GM19035 (cell line): ENCODE data around the gene ERN1.
"Not testable (repeated sequence)": the region's sequence is repeated elsewhere in the genome, so short reads cannot be mapped to it uniquely, and the experiment has no call there.

Experiments used
- ATAC-seq: cut with Tn5 transposase; IDR thresholded peaks from one replicate; pipeline ENCODE4 v1.9.1; 2021; ENCODE audit not compliant: unreplicated experiment

ERN1 gene

DNA sequence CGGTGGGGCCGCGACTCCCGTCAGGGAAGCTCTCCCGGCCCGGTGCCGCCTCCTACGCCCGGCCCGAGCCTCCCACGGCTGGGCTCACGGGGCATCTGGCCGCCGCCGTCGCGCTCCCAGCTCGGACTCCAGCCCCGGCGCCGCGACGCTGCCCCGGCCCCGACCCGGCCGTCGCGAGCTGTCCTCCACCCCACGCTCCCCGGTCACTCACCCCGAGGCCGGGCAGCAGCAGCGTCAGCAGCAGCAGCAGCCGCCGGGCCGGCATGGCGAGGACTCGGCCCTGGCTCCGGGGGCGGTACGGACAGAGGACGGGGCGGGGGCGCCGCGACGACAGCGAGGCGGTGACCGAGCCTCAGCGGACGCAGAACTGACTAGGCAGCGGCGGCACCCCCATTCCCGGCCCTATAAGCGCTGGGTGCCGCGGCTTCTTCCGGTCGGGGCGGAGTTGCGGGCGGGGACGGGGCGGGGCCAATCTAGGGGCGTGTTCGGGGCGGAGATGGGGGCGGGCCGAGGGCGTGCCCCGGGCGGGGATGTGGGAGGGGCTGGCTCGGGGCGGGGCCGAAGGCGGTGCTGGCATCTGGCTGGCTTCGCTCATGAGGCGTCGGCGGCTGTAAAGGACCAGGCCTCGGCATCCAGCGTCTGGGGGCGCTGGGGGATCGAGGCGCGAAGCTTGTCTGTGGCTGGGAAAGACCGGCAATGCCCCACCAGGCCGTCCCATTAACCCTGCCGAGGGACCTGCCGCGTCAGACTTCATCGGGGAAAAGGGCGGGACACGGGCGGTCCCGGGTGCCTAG is at the start of gene ERN1:
TSS of gene ERN1 (minus strand) at position 380 of the 794 bp plus-strand sequence. CDS start at position 265, 115 bp downstream.
- ATAC-seq, result peak; percentile 86

DNA sequence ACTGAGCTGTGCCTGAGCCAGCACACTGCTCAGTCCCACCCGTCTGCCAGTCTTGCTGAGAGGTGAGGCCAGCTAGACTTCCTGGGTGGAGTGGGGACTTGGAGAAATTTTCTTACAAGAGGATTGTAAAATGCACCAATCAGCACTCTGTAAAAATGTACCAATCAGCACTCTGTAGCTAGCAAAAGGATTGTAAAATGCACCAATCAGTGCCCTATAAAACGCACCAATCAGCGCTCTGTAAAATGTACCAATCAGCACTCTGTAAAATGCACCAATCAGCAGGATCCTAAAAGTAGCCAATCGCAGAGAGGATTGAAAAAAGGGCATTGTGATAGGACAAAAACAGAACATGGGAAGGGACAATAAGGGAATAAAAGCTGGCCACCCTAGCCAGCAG is 49.1 kb upstream of the ERN1 start:
- not testable (repeated sequence) for ATAC-seq

DNA sequence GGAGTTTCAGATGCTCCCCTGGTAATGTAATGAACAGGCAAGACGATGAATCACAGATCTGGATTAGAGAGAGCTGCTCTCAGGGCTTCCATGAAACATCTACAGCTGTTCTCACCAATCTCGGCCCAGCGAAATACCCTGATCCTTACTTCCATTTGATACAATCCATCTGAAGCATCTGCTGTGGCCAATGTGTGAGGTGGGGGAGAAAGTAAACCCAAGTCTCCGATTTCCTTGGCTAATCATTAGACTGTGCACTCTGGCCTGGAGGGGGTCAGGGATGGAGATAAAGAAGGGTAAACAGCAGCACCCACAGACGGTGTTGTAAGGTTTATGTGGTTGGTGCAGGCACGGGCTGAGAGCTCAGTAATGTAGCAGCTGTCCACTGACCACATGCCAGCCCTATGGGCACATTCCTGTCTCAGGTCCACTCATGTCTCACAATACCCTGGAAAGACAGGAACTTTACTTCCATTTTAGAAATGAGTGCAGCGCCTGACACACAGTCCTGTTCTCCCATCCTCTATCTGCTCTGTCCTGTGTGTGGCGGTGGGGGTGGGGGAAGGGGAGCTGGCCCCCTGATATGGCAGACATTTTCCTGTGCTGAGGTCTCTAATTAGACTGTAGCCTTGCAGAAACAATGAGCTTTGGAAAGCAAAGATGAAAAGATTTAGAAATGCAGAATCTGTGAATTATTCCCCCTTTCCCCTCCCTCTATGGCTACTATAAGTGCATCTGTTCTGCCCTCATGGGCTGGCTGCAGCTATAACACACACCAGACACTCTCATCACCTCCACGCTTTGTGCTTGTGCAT is 48.3 kb upstream of the ERN1 start:
- ATAC-seq, result no peak

DNA sequence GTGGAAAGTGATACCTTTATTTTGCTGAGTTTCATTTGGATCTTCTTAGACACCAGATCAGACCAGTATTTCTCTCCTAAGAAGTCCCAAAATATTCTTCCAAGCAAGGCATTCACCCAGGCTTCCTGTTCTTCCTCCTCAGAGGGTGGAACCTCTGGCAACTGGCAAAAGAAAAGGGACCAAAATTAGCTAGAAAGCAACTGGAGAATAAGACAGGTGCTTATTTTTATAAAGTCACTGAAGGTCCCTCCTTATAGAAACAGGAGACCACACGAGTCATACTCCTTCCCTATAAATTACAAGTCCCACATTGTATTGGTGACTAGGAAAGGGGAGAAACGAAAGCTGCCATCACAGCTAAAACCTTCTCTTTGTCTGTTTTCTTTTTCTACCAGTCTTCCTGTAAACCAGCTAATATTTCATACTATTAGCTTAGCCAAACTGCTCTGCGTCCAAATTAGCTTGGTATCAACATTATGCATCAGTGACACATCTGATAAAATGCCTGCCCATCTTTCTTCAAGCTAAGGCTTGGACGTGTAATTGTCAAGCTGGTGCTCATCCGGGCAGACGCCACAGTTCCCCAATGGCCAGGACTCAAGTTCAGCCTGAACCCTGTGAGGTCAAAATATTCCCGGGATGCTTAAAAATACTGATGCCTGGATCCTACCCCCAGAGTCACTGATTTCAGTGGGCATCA is 47.5 kb upstream of the ERN1 start:
- no peak for ATAC-seq

- no peak for ATAC-seq
Observed at GRCh38 chr17:64176556-64176955, 46.6 kb upstream of the ERN1 start.

GRCh38 chr17:64174686-64175456 is 44.9 kb upstream of the ERN1 start:
- ATAC-seq, result no peak

GRCh38 chr17:64173646-64174045 is 43.7 kb upstream of the ERN1 start:
- no peak for ATAC-seq

DNA sequence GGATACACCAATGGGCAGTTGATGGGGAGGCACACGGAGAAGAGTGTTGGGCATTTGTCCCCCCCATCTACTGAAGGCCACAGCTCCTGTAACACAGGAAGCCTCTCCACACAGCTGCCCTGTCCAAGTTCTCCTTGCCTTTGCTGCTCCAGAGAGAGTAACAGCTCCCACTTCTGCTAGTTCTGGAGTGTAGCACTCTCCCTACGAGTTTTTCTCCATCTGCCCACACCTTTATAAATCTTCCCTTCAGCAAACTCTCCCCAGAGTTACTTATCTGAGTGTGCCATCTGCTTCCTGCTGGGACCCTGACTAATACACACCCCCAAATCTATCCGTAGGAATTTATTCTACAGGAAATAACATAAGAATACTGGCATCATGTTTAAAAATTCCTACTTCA is 42.6 kb upstream of the ERN1 start:
- no peak for ATAC-seq

GRCh38 chr17:64171041-64171440 is 41.1 kb upstream of the ERN1 start:
- no peak for ATAC-seq

GRCh38 chr17:64170286-64170685 is 40.3 kb upstream of the ERN1 start:
- no peak for ATAC-seq

DNA sequence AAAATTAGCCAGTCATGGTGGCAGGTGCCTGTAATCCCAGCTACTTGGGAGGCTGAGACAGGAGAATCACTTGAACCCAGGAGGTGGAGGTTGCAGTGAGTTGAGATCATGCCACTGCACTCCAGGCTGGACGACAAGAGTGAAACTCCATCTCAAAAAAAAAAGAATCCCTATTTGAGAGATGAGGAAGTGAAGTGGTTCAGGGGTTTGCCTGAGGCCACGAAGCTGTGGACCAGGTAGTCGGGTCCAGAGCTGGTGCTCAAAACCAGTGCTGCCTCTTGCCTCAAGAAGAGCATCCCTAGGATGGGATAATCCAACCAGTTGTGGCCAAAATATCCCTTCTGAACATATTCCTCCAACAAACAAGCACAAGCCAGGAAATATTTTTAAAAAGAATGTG is 37.7 kb upstream of the ERN1 start:
- not testable (repeated sequence) for ATAC-seq

DNA sequence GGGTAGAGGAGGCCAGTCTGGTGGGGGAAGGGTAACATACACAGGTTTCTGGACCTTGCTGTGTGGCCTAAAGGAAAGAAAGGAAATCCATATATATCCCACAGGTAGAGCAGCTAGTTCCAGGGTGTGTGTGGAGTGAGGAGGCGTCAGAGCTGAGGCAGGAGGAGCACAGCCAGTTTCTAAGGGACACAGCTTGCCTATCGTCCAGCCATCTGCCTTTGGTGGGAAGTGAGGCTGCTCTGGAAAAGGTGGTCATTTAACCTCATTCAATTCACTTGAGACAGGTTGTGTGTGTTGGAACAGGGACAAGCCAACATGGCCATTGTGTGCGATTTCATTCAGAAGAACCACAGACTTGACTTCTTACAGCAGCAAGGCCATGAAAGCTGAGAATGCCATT is 36.9 kb upstream of the ERN1 start:
- ATAC-seq, result no peak

GRCh38 chr17:64165347-64165746 is 35.4 kb upstream of the ERN1 start:
- no peak for ATAC-seq

DNA sequence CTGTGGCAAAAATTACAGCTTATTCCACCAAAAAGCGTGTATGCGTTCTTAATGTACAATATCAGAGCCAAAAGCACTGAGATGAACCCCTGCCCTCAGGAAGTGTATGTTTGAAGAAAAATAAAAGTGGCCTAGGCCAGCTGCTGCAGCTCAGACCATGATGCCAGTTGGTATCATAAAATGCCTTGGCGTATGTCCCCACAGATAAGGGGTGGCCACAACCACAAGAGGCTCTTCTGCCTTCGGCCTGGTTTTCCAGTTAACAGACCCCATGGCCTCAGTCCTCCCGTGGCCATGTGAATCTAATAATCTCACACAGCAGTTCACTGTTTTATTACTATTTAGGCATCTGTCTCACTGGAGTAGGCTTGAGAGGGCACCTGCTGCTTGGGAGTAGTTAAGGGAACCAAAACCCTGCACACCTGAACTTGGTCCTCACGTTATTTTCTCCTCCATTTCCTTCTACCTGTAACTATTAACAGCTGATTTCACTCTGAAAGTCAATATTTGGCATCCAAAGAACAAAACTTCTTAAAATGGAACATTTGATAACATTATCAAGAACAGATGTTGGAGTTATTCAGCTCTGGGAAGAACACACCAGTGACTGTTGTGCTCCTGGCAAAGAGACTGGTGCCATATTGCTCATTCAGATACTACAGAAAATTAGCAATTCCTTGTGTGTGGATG is 34.8 kb upstream of the ERN1 start:
- no peak for ATAC-seq

DNA sequence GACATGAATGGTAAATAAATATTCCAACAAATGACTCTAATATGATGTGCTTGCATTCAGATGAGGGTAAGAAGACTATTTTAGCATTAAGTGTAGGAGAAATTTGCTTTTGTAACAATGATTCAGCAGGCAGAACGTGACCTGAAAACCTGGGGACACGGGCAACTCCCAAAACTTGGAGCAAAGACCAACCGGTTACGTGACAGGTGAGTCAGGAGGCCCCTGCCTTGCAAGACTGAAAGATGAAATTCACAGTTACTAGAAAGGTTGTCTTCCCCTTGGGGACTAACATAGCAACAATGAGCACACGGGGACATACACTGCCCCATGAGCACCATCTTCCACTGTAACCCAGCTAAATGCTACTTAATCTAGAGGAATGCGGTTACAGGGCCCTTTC is 33.5 kb upstream of the ERN1 start:
- ATAC-seq, result no peak

- ATAC-seq, result no peak
Observed at GRCh38 chr17:64162554-64162953, 32.6 kb upstream of the ERN1 start.

- no peak for ATAC-seq
Observed at GRCh38 chr17:64161380-64162176, 31.6 kb upstream of the ERN1 start.

DNA sequence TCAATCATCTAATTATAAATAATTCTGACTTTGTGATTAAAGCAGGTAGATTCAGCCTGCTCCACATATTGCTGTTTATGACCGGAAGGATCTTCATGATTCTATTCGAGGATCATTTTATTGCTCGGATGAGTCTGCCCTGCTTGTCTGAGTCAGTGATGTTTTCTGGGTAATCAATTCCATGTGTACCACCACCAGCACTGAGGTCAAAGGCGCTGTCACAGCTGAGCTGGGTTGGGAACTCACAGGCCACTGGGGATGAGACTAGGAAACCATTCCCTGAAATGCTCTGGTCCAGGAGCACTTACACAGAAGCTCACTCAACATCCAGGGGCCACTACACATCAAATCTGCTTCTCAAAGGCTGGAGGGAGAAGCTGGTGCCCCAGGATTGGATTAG is 30.4 kb upstream of the ERN1 start:
- ATAC-seq, result no peak

- ATAC-seq, result no peak
Observed at GRCh38 chr17:64158831-64159590, 29.1 kb upstream of the ERN1 start.
